ENCODE results near the gene ELL2. TPM values are rescaled to one million over a fixed set of nuclear protein-coding genes. Genes with fewer than 3 reads are reported as not detected.

The ELL2 gene
- polyA plus RNA-seq, 1 donor (not counting 4 experiments of a cell fraction or from before 2014, with no cell fraction given) = 100 TPM

- FAIRE-seq = no peak
- H3K4me3 ChIP-seq (ENCODE audit: control insufficient read depth in 2 of 3, extremely low read depth in 1 of 3, insufficient read depth in 2 of 3, low read depth in 1 of 3, low read length in 3 of 3) = no peak overlapping the region
- no peaks in the 10 kb centered on the region for H3K9me1 ChIP-seq (ENCODE audit: control insufficient read depth, extremely low read depth, insufficient read depth, low read length)
- H4K20me1 ChIP-seq (ENCODE audit: control insufficient read depth, extremely low read depth, insufficient read depth, low read length) = no peaks in the 10 kb centered on the region
- H2AFZ ChIP-seq (ENCODE audit: control insufficient read depth, low read length) = no peak overlapping the region
- no peak for DNase-seq (ENCODE audit: low read depth, low spot score)
- H3K4me1 ChIP-seq (ENCODE audit: control insufficient read depth, extremely low read depth, insufficient read depth, low read length) = no peaks in the 10 kb centered on the region
- no peak for TF ChIP-seq EZH2 (IDR thresholded peaks at IDR 0.05; ENCODE audit: low read length)
- no peak for TF ChIP-seq CTCF (optimal IDR thresholded peaks at IDR 0.05 in 1 of 3, IDR thresholded peaks at IDR 0.05 in 1 of 3, conservative IDR thresholded peaks at IDR 0.05 in 1 of 3; ENCODE audit: extremely low read depth in 1 of 3, insufficient read depth in 2 of 3, low read length in 3 of 3)
- no peaks in the 10 kb centered on the region for H3K27me3 ChIP-seq (ENCODE audit: control insufficient read depth, extremely low read depth, insufficient read depth, low read length)
- no peak overlapping the region for H3K27ac ChIP-seq (ENCODE audit: control insufficient read depth, insufficient read depth, low read length)
- H3K9me3 ChIP-seq (ENCODE audit: control insufficient read depth, low read depth, low read length) = no peaks in the 10 kb centered on the region
- H3K79me2 ChIP-seq (ENCODE audit: control insufficient read depth, insufficient read depth, low read length) = peaks cover 21% of the 10 kb centered on the region
- no peak overlapping the region for H3K9ac ChIP-seq (ENCODE audit: control insufficient read depth, extremely low read depth, insufficient read depth, low read length)
- dilution Hi-C loops (cut with MboI; ENCODE audit: extremely low pct_ligation_motif_present, low sequenced_read_pairs) = no loop called here
- no peak overlapping the region for H3K4me2 ChIP-seq (ENCODE audit: control insufficient read depth, extremely low read depth, insufficient read depth, low read depth, low read length)
- peaks cover 48 to 65% of the 10 kb centered on the region in 2 experiments for H3K36me3 ChIP-seq (ENCODE audit: control insufficient read depth in 2 of 2, extremely low read depth in 1 of 2, insufficient read depth in 2 of 2, low read length in 2 of 2)
Measured at GRCh38 chr5:95895771-95896170, 65.9 kb downstream of the ELL2 start.

- dilution Hi-C loops (cut with MboI; ENCODE audit: extremely low pct_ligation_motif_present, low sequenced_read_pairs) = no loop called here
- Histone ChIP-seq H4K20me1 (ENCODE audit: control insufficient read depth, extremely low read depth, insufficient read depth, low read length) (no peaks in the 10 kb centered on the region), H2AFZ (ENCODE audit: control insufficient read depth, low read length) (no peak overlapping the region), H3K9ac (ENCODE audit: control insufficient read depth, extremely low read depth, insufficient read depth, low read length) (no peak overlapping the region), H3K27ac (ENCODE audit: control insufficient read depth, insufficient read depth, low read length) (no peak overlapping the region), H3K4me1 (ENCODE audit: control insufficient read depth, extremely low read depth, insufficient read depth, low read length) (no peaks in the 10 kb centered on the region), H3K9me3 (ENCODE audit: control insufficient read depth, low read depth, low read length) (no peaks in the 10 kb centered on the region), H3K36me3 (ENCODE audit: control insufficient read depth in 2 of 2, extremely low read depth in 1 of 2, insufficient read depth in 2 of 2, low read length in 2 of 2) (peaks cover 48 to 65% of the 10 kb centered on the region in 2 experiments), H3K4me2 (ENCODE audit: control insufficient read depth, extremely low read depth, insufficient read depth, low read depth, low read length) (no peak overlapping the region), H3K27me3 (ENCODE audit: control insufficient read depth, extremely low read depth, insufficient read depth, low read length) (no peaks in the 10 kb centered on the region), H3K79me2 (ENCODE audit: control insufficient read depth, insufficient read depth, low read length) (peaks cover 19% of the 10 kb centered on the region), H3K4me3 (ENCODE audit: control insufficient read depth in 2 of 3, extremely low read depth in 1 of 3, insufficient read depth in 2 of 3, low read depth in 1 of 3, low read length in 3 of 3) (no peak overlapping the region), H3K9me1 (ENCODE audit: control insufficient read depth, extremely low read depth, insufficient read depth, low read length) (no peaks in the 10 kb centered on the region)
- FAIRE-seq = no peak
- TF ChIP-seq CTCF (optimal IDR thresholded peaks at IDR 0.05 in 1 of 3, IDR thresholded peaks at IDR 0.05 in 1 of 3, conservative IDR thresholded peaks at IDR 0.05 in 1 of 3; ENCODE audit: extremely low read depth in 1 of 3, insufficient read depth in 2 of 3, low read length in 3 of 3) = no peak
- no peak for TF ChIP-seq EZH2 (IDR thresholded peaks at IDR 0.05; ENCODE audit: low read length)
- DNase-seq (ENCODE audit: low read depth, low spot score) = no peak
Measured at GRCh38 chr5:95895251-95895650, 66.4 kb downstream of the ELL2 start.
